ENCODE measurements around the gene PGM5.

The PGM5 gene

DNA sequence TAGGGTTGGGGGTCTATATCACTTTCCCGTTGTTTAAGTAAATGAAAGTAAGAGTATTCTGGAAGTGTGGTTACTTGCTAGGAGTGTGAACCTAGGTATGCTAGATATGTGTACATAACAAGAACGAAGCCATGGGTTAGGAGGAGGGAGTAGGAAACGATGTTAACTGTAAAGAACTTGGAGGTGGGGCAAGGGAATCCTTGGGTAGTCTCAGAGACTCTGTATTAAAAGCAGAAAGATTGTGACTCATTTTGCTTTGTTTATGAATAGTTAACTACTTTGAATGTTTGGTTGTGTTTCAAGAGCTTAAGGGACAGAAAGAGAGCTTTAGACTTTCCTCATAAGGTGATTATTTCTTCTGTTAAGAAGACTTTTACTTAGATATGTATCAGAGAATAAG lies 124.4 kb downstream of the PGM5 start:
- Histone ChIP-seq H3K27ac (no peak overlapping the region), H3K4me3 (ENCODE audit: low read depth, low read length) (no peak overlapping the region), H3K36me3 (replicated peaks) (no peaks in the 10 kb centered on the region), H3K27me3 (replicated peaks) (no peaks in the 10 kb centered on the region)
- in situ Hi-C loops (cut with HindIII; ENCODE audit: low pct_ligation_motif_present, low sequenced_read_pairs), result no loop called here
- no peak for TF ChIP-seq CTCF (IDR thresholded peaks at IDR 0.05; ENCODE audit: low read depth, low read length, missing control alignments)
- no peak for DNase-seq

- Histone ChIP-seq H3K27me3 (replicated peaks) (no peaks in the 10 kb centered on the region), H3K27ac (no peak overlapping the region), H3K4me3 (ENCODE audit: low read depth, low read length) (no peak overlapping the region), H3K36me3 (replicated peaks) (no peaks in the 10 kb centered on the region)
- no peak for TF ChIP-seq CTCF (IDR thresholded peaks at IDR 0.05; ENCODE audit: low read depth, low read length, missing control alignments)
- in situ Hi-C loops (cut with HindIII; ENCODE audit: low pct_ligation_motif_present, low sequenced_read_pairs), result no loop called here
- no peak for DNase-seq
Measured at GRCh38 chr9:68482548-68482947, 126.1 kb downstream of the PGM5 start.

GRCh38 chr9:68488126-68488525 lies 131.7 kb downstream of the PGM5 start:
- no peaks in the 10 kb centered on the region for H3K36me3 ChIP-seq (replicated peaks)
- TF ChIP-seq CTCF (IDR thresholded peaks at IDR 0.05; ENCODE audit: low read depth, low read length, missing control alignments), result no peak
- H3K4me3 ChIP-seq (ENCODE audit: low read depth, low read length), result no peak overlapping the region
- in situ Hi-C loops (cut with HindIII; ENCODE audit: low pct_ligation_motif_present, low sequenced_read_pairs), result no loop called here
- no peak for DNase-seq
- H3K27me3 ChIP-seq (replicated peaks), result no peaks in the 10 kb centered on the region
- no peak overlapping the region for H3K27ac ChIP-seq

GRCh38 chr9:68489646-68490045 lies 133.2 kb downstream of the PGM5 start:
- no peak for DNase-seq
- Histone ChIP-seq H3K4me3 (ENCODE audit: low read depth, low read length) (no peak overlapping the region), H3K27me3 (replicated peaks) (no peaks in the 10 kb centered on the region), H3K27ac (no peak overlapping the region), H3K36me3 (replicated peaks) (no peaks in the 10 kb centered on the region)
- in situ Hi-C loops (cut with HindIII; ENCODE audit: low pct_ligation_motif_present, low sequenced_read_pairs), result no loop called here
- no peak for TF ChIP-seq CTCF (IDR thresholded peaks at IDR 0.05; ENCODE audit: low read depth, low read length, missing control alignments)

DNA sequence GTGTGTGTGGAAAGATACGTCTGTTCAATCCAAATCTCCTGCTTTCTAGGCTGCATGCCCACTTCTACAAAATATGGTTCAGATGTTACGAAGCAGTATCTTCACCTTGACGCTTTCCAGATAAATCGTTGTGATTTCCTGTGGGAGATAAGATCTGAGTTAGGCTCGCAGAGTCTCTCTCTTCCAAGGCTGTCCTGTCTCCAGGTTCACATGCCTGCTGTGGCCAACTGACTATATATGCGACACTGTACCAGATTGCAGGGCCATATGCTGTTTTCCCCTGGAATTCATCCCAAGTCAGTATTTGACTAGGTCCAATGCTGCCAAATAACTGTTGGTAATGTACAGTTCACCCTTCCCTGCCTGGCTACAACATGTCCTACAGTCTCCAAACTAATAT lies 136.4 kb downstream of the PGM5 start:
- Histone ChIP-seq H3K27me3 (replicated peaks) (no peaks in the 10 kb centered on the region), H3K27ac (no peak overlapping the region), H3K36me3 (replicated peaks) (no peaks in the 10 kb centered on the region), H3K4me3 (ENCODE audit: low read depth, low read length) (no peak overlapping the region)
- in situ Hi-C loops (cut with HindIII; ENCODE audit: low pct_ligation_motif_present, low sequenced_read_pairs), result no loop called here
- no peak for DNase-seq
- no peak for TF ChIP-seq CTCF (IDR thresholded peaks at IDR 0.05; ENCODE audit: low read depth, low read length, missing control alignments)

DNA sequence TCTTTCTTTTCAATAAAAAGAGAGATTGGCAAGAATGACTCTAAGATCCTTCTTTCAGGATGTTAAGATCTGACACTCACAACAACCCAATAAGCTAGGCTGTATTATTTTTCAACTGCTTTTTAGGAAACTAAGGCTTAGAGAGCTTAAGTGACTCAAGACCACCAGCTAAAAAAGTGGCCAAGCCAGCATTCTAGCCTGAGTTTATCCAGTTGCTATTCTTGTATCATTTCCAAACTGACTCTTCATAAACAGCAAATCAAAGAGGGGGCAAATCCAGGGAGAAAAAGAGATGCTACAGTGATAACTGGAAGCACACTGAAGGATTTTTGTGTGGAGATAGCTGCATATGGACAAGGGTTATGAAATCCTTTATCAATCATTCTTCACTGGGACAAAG lies 137.1 kb downstream of the PGM5 start:
- no peak overlapping the region for H3K27ac ChIP-seq
- in situ Hi-C loops (cut with HindIII; ENCODE audit: low pct_ligation_motif_present, low sequenced_read_pairs), result no loop called here
- no peaks in the 10 kb centered on the region for H3K27me3 ChIP-seq (replicated peaks)
- no peak for DNase-seq
- H3K36me3 ChIP-seq (replicated peaks), result no peaks in the 10 kb centered on the region
- no peak overlapping the region for H3K4me3 ChIP-seq (ENCODE audit: low read depth, low read length)
- no peak for TF ChIP-seq CTCF (IDR thresholded peaks at IDR 0.05; ENCODE audit: low read depth, low read length, missing control alignments)

Measured in brain microvascular endothelial cell (primary cell).